Measurements from ENCODE around the gene HIVEP2.

- no peak for TF ChIP-seq CTCF (IDR thresholded peaks at IDR 0.05; ENCODE audit: insufficient read depth, low read length)
- TF ChIP-seq SPI1 (IDR thresholded peaks at IDR 0.05; ENCODE audit: borderline replicate concordance, low read depth) = no peak
- no peak for TF ChIP-seq REST (IDR thresholded peaks at IDR 0.05; ENCODE audit: insufficient replicate concordance, low read depth)
- no peak for TF ChIP-seq POLR2AphosphoS5 (IDR thresholded peaks at IDR 0.05; ENCODE audit: low read depth)
- TF ChIP-seq GABPA (IDR thresholded peaks at IDR 0.05; ENCODE audit: low read depth) = no peak
Observed at GRCh38 chr6:142874676-142875075, 70.3 kb downstream of the HIVEP2 start.

All from HL-60 (cell line).